ENCODE measurements around the gene NRN1L.
"Not testable (repeated sequence)": the region's sequence is repeated elsewhere in the genome, so short reads cannot be mapped to it uniquely, and the experiment has no call there.

Gene NRN1L

GRCh38 chr16:67861877-67862276 lies 22.8 kb upstream of the NRN1L start:
- DNase-seq: no peak

GRCh38 chr16:67862623-67863583 lies 21.8 kb upstream of the NRN1L start:
- DNase-seq: no peak

- not testable (repeated sequence) for DNase-seq
These were observed 20.6 kb upstream of the NRN1L start for GRCh38 chr16:67864044-67864443.

GRCh38 chr16:67864594-67864993 lies 20.1 kb upstream of the NRN1L start:
- no peak for DNase-seq

GRCh38 chr16:67865318-67865717 lies 19.4 kb upstream of the NRN1L start:
- no peak for DNase-seq

- DNase-seq: no peak
These were observed 16.4 kb upstream of the NRN1L start for GRCh38 chr16:67868290-67868689.

- no peak for DNase-seq
These were observed 15.0 kb upstream of the NRN1L start for GRCh38 chr16:67869653-67870052.

GRCh38 chr16:67871256-67871655 lies 13.4 kb upstream of the NRN1L start:
- no peak for DNase-seq

GRCh38 chr16:67872131-67872630 lies 12.5 kb upstream of the NRN1L start:
- DNase-seq: no peak

- peak; percentile 87 to 92 for DNase-seq
These were observed 11.9 kb upstream of the NRN1L start, which contains the start of gene EDC4 for GRCh38 chr16:67872631-67873434. Gene EDC4 (plus strand): TSS chr16:67873052. CDS start chr16:67873262, 210 bp downstream.

- no peak for DNase-seq
These were observed 11.0 kb upstream of the NRN1L start for GRCh38 chr16:67873435-67874370.

- no peak for DNase-seq
These were observed 10.3 kb upstream of the NRN1L start for GRCh38 chr16:67874372-67874771.

GRCh38 chr16:67877064-67877463 lies 7.6 kb upstream of the NRN1L start:
- no peak for DNase-seq

GRCh38 chr16:67878232-67878631 lies 6.5 kb upstream of the NRN1L start:
- no peak for DNase-seq

- no peak for DNase-seq
These were observed 5.8 kb upstream of the NRN1L start for GRCh38 chr16:67878846-67879245.

GRCh38 chr16:67879462-67879861 lies 5.2 kb upstream of the NRN1L start:
- DNase-seq: no peak

- DNase-seq: no peak
These were observed 4.7 kb upstream of the NRN1L start for GRCh38 chr16:67879936-67880335.

- DNase-seq: no peak
These were observed 4.1 kb upstream of the NRN1L start for GRCh38 chr16:67880584-67880983.

GRCh38 chr16:67881621-67882161 lies 3.0 kb upstream of the NRN1L start:
- DNase-seq: no peak

- no peak for DNase-seq
These were observed 2.1 kb upstream of the NRN1L start for GRCh38 chr16:67882374-67883145.

Data from CD4-positive, alpha-beta T cell treated with Interleukin-4 for 1 hour (primary cell).